Measurements from ENCODE around the gene LIN37.
"Not testable (repeated sequence)": the region's sequence is repeated elsewhere in the genome, so short reads cannot be mapped to it uniquely, and the experiment has no call there.

The LIN37 gene

GRCh38 chr19:35719402-35720162 lies 28.8 kb upstream of the LIN37 start:
- no peak for DNase-seq (ENCODE audit: low spot score)

GRCh38 chr19:35720163-35720524 lies 28.2 kb upstream of the LIN37 start:
- no peak for DNase-seq (ENCODE audit: low spot score)

GRCh38 chr19:35720648-35721047 lies 27.7 kb upstream of the LIN37 start:
- DNase-seq (ENCODE audit: low spot score) = no peak

DNA sequence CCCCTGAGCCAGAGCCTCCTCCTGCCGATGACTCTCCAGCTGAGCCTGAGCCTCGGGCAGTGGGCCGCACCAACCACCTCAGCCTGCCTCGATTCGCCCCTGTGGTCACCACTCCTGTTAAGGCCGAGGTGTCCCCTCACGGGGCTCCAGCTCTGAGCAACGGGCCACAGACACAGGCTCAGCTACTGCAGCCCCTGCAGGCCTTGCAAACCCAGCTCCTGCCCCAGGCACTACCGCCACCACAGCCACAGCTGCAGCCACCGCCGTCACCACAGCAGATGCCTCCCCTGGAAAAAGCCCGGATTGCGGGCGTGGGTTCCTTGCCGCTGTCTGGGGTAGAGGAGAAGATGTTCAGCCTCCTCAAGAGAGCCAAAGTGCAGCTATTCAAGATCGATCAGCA lies 27.0 kb upstream of the LIN37 start:
- no peak for DNase-seq (ENCODE audit: low spot score)

DNA sequence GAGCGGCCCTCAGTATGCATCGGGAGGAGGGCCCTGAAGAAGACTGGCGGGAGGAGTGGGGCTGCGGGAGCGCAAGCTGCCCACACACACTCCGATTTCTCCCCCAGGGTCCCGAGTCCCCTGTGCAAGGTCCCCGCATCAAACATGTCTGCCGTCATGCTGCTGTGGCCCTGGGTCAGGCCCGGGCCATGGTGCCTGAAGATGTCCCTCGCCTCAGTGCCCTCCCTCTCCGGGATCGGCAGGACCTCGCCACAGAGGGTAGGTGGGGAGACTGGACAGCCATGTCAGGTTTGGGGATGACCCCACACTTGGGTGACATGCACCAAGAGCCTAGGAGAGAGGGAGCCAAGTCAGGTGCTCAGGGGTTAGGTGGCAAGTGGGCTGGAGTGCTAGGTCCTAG lies 25.9 kb upstream of the LIN37 start:
- DNase-seq (ENCODE audit: low spot score) = no peak

DNA sequence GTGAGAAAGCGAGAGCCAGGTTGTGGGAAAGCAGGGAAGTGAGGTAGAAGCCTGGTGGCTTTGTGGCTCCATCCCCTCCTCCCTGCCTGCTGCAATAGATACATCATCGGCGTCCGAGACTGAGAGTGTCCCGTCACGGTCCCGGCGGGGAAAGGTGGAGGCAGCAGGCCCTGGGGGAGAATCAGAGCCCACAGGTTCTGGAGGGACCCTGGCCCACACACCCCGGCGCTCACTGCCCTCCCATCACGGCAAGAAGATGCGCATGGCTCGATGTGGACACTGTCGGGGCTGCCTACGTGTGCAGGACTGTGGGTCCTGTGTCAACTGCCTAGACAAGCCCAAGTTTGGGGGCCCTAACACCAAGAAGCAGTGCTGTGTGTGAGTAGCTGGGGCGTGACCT lies 25.5 kb upstream of the LIN37 start:
- DNase-seq (ENCODE audit: low spot score) = no peak

- DNase-seq (ENCODE audit: low spot score) = no peak
Measured at GRCh38 chr19:35723671-35724070, 24.7 kb upstream of the LIN37 start.

- DNase-seq (ENCODE audit: low spot score) = not testable (repeated sequence)
Measured at GRCh38 chr19:35724132-35724531, 24.2 kb upstream of the LIN37 start.

- no peak for DNase-seq (ENCODE audit: low spot score)
Measured at GRCh38 chr19:35724560-35724959, 23.8 kb upstream of the LIN37 start.

DNA sequence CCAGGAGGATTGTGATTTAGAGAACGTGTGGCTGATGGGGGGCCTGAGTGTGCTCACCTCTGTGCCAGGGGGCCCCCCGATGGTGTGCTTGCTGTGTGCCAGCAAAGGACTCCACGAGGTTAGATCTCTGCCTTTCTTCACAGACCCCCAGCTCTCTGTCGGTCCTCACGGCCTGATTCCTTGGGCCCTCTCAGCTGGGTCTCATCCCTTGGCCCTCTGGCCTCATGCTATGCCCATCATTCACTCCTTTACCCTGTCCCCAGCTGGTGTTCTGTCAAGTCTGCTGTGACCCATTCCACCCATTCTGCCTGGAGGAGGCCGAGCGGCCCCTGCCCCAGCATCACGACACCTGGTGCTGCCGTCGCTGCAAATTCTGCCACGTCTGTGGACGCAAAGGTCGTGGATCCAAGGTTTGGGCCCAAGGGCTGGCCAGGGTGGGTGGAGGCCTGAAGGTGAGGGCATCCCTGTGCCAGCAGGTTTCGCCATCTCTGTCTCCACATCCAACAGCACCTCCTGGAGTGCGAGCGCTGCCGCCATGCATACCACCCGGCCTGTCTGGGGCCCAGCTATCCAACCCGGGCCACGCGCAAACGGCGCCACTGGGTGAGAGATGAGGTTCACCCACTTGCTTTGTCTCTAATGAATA lies 23.0 kb upstream of the LIN37 start:
- no peak for DNase-seq (ENCODE audit: low spot score)

DNA sequence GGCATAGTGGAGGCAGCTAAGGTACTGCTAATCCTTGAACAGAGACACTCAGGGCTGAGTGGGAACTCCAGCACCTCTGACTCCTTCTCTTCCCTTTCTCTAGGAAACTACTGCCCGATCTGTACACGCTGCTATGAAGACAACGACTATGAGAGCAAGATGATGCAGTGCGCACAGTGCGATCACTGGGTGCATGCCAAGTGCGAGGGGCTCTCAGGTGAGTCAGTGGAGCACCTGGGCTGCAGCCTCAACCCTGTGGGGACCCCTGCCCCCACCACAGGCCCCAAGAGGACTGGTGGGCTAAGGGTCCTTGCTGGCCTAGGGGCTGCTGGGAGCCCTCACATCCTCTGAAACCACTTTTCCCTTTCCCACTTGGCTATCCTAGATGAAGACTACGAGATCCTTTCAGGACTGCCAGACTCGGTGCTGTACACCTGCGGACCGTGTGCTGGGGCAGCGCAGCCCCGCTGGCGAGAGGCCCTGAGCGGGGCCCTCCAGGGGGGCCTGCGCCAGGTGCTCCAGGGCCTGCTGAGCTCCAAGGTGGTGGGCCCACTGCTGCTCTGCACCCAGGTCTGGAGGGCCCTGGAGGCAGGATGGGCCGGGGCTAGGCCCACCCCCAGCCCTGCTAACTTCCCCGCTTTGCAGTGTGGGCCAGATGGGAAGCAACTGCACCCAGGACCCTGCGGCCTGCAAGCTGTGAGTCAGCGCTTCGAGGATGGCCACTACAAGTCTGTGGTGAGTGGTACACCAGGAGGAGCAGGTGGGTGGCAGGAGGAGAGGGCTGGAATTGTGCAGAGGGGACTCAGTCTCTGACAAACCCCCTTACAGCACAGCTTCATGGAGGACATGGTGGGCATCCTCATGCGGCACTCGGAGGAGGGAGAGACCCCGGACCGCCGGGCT lies 21.1 kb upstream of the LIN37 start:
- DNase-seq (ENCODE audit: low spot score) = no peak

- DNase-seq (ENCODE audit: low spot score) = no peak
Measured at GRCh38 chr19:35727956-35728706, 20.2 kb upstream of the LIN37 start.

GRCh38 chr19:35729021-35729420 lies 19.4 kb upstream of the LIN37 start:
- no peak for DNase-seq (ENCODE audit: low spot score)

- DNase-seq (ENCODE audit: low spot score) = no peak
Measured at GRCh38 chr19:35729763-35730162, 18.6 kb upstream of the LIN37 start.

DNA sequence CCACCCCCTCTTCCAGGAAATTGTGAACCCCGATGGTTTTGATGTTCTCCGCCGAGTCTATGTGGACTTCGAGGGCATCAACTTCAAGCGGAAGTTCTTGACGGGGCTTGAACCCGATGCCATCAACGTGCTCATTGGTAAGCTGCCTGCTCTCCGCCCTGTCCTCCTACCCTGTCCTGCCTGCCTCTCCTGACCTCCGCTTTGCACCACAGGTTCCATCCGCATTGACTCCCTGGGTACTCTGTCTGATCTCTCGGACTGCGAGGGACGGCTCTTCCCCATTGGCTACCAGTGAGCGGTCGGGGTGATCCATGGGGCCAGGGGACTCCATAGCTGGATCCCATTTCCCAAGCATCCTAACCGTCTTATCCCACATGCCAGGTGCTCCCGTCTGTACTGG lies 18.1 kb upstream of the LIN37 start:
- DNase-seq (ENCODE audit: low spot score) = no peak

GRCh38 chr19:35731353-35731752 lies 17.0 kb upstream of the LIN37 start:
- no peak for DNase-seq (ENCODE audit: low spot score)

GRCh38 chr19:35731779-35732405 lies 16.5 kb upstream of the LIN37 start:
- DNase-seq (ENCODE audit: low spot score) = no peak

GRCh38 chr19:35732540-35733179 lies 15.7 kb upstream of the LIN37 start:
- no peak for DNase-seq (ENCODE audit: low spot score)

DNA sequence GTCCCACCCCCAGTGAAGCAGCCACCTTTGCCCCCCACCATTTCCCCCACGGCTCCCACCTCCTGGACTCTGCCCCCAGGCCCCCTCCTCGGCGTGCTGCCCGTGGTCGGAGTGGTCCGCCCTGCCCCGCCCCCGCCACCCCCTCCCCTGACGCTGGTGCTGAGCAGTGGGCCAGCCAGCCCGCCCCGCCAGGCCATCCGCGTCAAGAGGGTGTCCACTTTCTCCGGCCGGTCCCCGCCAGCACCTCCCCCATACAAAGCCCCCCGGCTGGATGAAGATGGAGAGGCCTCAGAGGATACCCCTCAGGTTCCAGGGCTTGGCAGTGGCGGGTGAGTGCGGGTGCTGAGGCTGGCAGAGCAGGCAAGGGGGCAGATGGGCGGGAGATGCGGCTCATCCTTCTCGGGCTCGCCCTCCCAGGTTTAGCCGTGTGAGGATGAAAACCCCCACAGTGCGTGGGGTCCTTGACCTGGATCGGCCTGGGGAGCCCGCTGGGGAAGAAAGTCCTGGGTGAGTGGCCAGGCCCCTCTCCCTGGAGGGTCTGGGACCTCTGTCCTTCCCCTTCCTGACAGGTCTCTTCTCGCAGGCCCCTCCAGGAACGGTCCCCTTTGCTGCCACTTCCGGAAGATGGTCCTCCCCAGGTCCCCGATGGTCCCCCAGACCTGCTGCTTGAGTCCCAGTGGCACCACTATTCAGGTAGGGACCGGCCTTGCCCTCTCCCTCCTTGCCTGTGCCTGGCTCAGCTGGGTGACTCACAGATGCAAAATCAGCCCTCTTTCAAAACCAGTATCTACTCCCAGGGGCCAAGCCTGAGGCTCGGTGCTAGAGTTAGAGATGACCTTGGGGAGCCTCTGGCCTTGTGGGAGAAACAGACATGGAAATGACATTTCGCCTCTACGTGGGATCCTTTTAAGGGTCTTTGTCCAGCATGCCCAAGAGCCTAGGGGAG lies 14.9 kb upstream of the LIN37 start:
- no peak for DNase-seq (ENCODE audit: low spot score)

GRCh38 chr19:35734273-35734672 lies 14.1 kb upstream of the LIN37 start:
- DNase-seq (ENCODE audit: low spot score) = no peak

All from ecto neural progenitor cell (in vitro differentiated cells).